HG02571 (cell line): ENCODE measurements around the gene SORBS1.

Experiments
- ATAC-seq: cut with Tn5 transposase; IDR thresholded peaks from one replicate; pipeline ENCODE4 v1.9.1; 2021; ENCODE audit warnings: mild to moderate bottlenecking, moderate library complexity; ENCODE audit not compliant: unreplicated experiment

SORBS1 gene

GRCh38 chr10:95394161-95394880, 166.8 kb downstream of the SORBS1 start:
- ATAC-seq, result peak; percentile 61

DNA sequence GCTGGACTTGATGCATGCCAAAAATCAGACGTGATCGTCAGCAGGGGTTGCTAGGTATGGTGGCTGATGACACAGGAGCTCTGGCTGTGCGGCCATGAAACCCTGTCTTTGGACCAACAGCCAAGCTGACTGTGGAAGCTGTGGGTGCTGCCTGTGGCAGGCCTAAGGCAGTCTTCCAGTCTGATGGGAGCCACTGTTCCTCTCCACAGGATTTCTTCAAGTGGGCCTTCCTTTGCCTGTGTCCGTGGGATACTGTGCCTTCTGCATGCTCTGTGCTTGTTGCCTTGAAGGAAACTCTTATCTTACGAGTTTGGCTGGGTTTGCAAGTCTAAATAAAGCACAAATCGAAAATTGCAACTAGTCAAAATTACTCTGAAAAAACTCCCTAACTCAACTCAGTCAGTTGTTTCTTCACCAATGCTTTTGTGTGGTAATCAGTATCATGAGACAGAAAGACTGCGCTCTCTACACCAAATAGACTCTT, 168.4 kb downstream of the SORBS1 start:
- ATAC-seq, result peak; percentile 38

DNA sequence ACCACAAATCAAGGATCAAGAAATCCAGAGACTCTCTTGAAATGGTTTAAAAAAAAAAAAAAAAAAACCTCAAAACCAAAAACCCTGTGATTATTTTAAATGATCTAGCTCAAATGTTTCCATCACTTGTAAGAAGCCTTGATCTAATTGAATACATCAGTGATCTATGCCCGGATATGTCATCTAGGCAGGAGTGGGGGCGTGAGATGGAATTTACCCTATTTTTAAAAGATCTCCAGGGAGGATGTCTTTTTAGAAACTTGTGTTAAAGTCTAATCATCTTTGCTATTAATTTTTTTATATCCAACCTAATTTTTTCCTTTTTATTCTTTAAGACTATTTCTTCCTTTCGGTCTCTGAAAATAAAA, 169.0 kb downstream of the SORBS1 start:
- no peak for ATAC-seq

GRCh38 chr10:95391581-95392216, 169.5 kb downstream of the SORBS1 start:
- ATAC-seq, result no peak

DNA sequence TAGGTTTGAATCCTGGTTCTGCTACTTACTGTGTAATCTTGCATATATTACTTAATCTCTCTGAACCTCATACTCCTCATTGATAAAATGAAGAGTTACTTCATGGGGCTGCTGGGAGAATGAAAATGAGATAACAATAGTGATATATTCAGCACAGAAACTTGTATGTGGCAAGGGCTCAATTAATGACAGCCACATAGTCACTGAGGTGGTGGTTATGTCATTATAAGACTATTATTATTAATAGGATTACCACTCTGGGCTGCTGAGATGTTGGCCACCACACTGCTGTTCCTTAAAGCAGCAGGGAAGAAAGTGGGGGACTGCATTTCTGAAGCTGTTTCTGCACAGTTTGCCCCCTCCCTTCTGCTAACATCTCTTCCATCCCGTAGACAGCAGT, 170.0 kb downstream of the SORBS1 start:
- ATAC-seq, result no peak

GRCh38 chr10:95389982-95390381, 171.2 kb downstream of the SORBS1 start:
- no peak for ATAC-seq

GRCh38 chr10:95389176-95389575, 172.0 kb downstream of the SORBS1 start:
- ATAC-seq, result no peak

- no peak for ATAC-seq
Observed at GRCh38 chr10:95388539-95388938, 172.6 kb downstream of the SORBS1 start.

DNA sequence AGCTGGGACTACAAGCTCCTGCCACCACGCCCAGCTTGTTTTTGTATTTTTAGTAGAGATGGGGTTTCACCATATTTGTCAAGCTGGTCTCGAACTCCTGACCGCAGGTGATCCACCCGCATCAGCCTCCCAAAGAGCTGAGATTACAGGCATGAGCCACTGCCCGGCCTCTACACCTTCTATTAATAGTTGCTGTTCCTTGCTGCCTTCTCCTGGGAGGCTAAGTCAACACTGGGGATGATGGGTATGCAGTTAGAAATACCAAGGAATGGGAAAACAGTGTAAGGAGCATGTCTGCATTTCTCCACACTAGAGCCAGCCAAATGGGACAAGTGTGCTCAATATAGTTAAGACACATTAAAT, 173.1 kb downstream of the SORBS1 start:
- no peak for ATAC-seq

- no peak for ATAC-seq
Observed at GRCh38 chr10:95384011-95384704, 177.0 kb downstream of the SORBS1 start.

GRCh38 chr10:95382596-95382995, 178.6 kb downstream of the SORBS1 start:
- no peak for ATAC-seq

GRCh38 chr10:95382174-95382573, 179.0 kb downstream of the SORBS1 start:
- ATAC-seq, result no peak

DNA sequence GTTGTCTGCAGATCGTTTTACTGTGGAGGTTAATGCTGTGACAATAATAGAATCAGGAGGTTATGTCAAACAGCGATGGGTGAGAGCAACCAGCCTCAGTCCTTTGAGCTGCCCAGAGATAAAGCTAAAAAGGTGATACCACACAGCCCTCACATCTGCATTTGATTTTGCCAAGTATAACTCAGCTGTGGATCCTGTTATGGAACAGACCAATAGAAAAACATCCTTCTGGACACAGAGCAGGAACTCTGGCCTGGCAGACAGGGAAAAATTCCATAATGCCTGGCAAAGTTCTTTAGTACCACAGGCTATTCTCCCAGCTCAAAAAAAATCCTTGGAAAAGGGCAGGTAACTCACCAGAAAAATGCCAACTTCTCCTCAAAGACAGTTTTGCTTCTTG, 183.2 kb downstream of the SORBS1 start:
- ATAC-seq, result no peak

DNA sequence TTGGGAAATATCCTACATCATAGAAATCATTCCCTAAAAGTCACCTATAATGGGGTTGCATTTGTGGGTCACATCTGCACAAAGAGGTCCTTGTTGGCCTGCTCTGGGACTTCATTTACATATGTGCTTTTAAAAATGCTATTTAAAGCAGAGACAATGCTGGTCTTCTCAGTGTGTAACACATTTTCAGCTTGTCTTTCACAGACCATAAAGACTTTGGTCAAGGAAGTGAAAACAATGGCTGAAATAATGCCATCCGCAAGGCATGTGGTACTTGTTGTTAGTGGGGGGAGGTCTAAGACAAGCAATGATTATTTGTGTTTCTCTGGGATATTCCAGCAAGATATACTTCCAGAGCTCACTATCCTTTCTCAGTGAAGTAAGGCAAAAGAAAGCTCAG, 185.8 kb downstream of the SORBS1 start:
- no peak for ATAC-seq

DNA sequence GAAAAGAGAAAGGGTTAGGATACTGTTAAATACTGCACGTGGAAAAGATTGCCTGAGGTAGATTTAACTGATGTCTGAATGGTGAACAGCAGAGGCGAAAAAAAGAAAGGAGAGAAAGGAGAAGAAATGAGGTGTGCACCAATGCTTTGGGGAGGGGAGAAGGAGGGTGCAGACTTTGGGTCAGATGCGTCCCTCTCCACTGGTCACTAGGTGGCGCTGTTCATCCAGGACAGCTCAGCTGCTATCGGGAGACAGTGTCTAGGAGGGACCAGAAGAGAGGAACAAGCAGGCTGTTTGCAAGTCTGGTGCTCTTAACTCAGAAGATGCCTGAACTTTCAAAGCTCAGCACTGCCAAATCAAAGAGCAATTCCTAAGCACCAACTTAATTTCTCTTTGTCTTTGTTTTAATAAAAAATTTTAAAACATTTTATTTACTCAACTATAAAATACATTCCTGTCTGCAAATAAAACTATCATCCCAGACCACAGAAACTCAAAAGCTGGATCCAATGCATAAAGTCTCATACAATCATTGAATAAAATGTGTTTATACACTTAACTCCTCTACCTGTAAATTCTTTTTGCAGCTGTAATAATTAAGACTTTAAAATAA, 186.5 kb downstream of the SORBS1 start:
- peak; percentile 90 for ATAC-seq

DNA sequence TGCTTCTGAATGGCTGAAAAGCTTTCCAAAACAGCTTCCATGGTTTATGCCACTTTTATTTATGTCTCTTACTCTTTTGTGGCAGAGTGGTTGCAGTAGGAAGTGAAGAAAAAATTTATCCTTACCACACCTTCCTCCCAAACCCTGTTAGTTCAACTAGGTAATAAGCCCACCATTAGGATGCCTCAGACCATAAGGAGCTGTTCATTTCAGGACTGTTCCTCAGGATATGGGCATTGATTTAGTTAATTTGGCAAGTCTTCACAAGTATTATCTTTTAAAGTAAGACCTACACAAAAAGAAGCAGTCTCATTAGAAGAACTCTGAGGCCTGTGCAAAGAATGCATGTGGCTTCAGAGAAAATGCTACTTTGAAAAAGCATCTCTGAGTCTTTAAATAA, 187.5 kb downstream of the SORBS1 start:
- no peak for ATAC-seq

DNA sequence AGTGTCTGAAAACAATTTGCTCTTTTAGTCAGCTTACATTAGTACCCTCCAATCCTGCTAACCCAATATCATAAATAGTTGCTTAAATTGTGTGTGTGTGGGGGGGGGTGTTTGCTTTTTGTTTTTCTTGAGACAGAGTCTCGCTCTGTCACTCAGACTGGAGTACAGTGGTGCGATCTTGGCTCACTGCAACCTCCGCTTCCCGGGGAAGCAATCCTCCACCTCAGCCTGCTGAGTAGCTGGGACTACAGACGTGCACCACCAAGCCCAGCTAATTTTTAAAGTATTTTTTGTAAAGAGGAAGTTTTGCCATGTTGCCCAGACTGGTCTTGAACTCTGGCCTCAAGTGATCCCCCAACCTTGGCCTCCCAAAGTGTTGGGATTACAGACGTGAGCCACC, 196.8 kb downstream of the SORBS1 start:
- ATAC-seq, result no peak

- ATAC-seq, result no peak
Observed at GRCh38 chr10:95363303-95363912, 197.8 kb downstream of the SORBS1 start.

DNA sequence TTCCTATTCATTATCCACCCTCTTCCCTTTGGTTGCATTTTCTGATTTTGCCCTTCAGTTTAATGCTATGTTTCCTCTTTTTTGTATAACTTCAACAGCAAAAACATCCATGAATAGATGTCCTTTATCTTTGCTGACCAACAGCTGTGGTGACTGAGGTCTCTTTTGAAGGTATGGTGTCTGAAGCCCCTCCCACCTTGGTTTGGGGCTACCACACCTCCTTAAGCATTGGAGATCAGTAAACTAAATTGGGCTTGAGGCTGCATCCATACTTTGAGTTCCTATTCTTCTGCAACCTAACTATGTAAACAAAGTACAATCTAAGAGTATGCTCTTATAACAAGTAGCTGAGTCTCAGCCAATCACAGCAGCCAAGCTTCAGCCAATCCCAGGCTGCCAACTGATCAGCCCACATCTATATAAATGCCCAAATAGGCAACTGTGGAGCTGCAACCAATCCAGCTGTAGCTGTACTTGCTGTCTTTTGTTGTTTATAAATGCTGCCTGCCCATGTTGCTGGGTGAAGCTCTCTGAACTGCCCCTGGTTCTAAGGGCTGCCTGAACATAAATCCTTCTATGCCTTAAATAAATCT, 201.0 kb downstream of the SORBS1 start:
- no peak for ATAC-seq

GRCh38 chr10:95359466-95359865, 201.7 kb downstream of the SORBS1 start:
- ATAC-seq, result no peak
